ENCODE measurements around the gene OBI1.

DNA sequence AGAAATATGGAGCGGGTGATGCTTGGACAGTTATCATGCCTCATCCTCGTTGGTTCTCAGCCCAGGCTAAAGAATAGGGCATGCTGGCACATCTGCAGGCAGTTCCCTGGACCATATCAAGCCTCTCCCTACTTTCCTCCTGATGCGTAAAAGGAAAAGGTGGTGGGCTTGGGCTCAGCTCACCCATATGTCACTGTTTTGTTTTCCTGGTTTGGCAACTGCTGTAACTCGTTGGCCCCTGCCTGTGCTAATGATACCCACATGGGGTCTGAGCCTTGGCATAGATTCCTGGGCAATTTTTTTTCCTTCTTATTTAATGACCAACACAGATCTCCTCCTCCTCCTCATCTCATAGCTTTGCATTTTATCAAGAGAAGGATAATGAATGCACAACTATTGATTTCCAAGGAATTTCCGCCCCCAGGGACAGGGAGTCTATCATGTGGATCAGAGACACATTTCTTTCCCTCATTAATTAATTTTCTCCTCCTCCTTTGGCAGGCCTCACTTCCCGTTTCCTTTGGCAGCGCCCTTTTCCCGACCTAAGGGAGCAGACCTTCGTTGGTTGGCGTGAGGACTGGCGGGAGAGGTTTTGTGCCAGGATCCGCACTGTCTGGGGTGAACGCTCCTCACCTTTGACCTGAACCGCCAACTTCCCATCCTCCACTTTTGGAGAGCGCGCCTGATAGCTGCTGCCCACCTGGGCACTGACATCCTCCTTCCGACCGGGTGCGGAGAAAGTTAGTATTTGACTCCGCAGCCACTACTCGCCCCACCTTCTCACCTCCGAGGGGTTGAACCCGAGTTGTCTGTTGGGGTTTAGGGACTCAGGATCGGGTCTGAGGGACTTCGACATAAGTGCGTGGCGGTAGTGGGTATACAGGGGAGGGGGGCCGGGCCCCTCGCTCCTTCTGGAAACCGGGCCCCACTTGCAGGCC lies 52.2 kb downstream of the OBI1 start:
- no peak for TF ChIP-seq POLR2A (IDR thresholded peaks at IDR 0.05; ENCODE audit: low read depth, low read length)
- no peak for TF ChIP-seq POLR2AphosphoS5 (IDR thresholded peaks at IDR 0.05; ENCODE audit: low read depth, low read length)
